GM19239 (cell line): ENCODE data around the gene POLR2I.

ENCODE experiments used
- DNase-seq: peaks from one replicate; pipeline ENCODE4 v3.0.0; 2011; ENCODE audit warnings: low spot score; ENCODE audit not compliant: insufficient read length
- FAIRE-seq: peaks from 2 replicates; lab custom pipeline; 2011; peaks lifted over from hg19 to GRCh38; lab: Jason Lieb, UNC

POLR2I gene

GRCh38 chr19:36114721-36115452, at the start of gene POLR2I:
Gene POLR2I (minus strand): TSS chr19:36114875. CDS start chr19:36114856, 19 bp downstream.
- peak; percentile 93 for DNase-seq
- peak; percentile 98 for FAIRE-seq

- DNase-seq (no peak), FAIRE-seq (no peak)
Observed at GRCh38 chr19:36163813-36164212, 49.1 kb upstream of the POLR2I start.

- no peak for DNase-seq
- no peak for FAIRE-seq
Observed at GRCh38 chr19:36160821-36161596, 46.3 kb upstream of the POLR2I start.

- FAIRE-seq (no peak), DNase-seq (no peak)
Observed at GRCh38 chr19:36153126-36153525, 38.5 kb upstream of the POLR2I start.

- no peak for DNase-seq
- FAIRE-seq, result no peak
Observed at GRCh38 chr19:36152352-36153091, 37.8 kb upstream of the POLR2I start, which contains the start of gene COX7A1. Gene COX7A1 (minus strand): TSS chr19:36152447. CDS start chr19:36152407, 40 bp downstream.

- FAIRE-seq, result no peak
Observed at GRCh38 chr19:36152019-36152351, 37.3 kb upstream of the POLR2I start.

GRCh38 chr19:36151144-36152018, 36.7 kb upstream of the POLR2I start:
- FAIRE-seq, result no peak
- DNase-seq, result no peak

More at GRCh38 chr19:36152019-36152351, 37.3 kb upstream of the POLR2I start:
- DNase-seq, result no peak

GRCh38 chr19:36150586-36150985, 35.9 kb upstream of the POLR2I start:
- FAIRE-seq, result no peak
- no peak for DNase-seq

GRCh38 chr19:36149673-36150406, 35.2 kb upstream of the POLR2I start:
- no peak for DNase-seq
- no peak for FAIRE-seq

GRCh38 chr19:36144624-36145023, 29.9 kb upstream of the POLR2I start:
- DNase-seq (no peak), FAIRE-seq (no peak)

- DNase-seq (no peak), FAIRE-seq (no peak)
Observed at GRCh38 chr19:36142496-36142895, 27.8 kb upstream of the POLR2I start.

GRCh38 chr19:36142046-36142445, 27.4 kb upstream of the POLR2I start:
- FAIRE-seq (no peak), DNase-seq (no peak)

GRCh38 chr19:36141039-36141927, 26.6 kb upstream of the POLR2I start:
- peak; percentile 89 for DNase-seq
- peak; percentile 96 for FAIRE-seq

- DNase-seq (peak; percentile 79), FAIRE-seq (peak; percentile 49)
Observed at GRCh38 chr19:36140304-36141038, 25.8 kb upstream of the POLR2I start.

- DNase-seq, result peak; percentile 92
- FAIRE-seq, result peak; percentile 86
Observed at GRCh38 chr19:36139473-36140303, 25.0 kb upstream of the POLR2I start, which contains the start of gene CAPNS1. Gene CAPNS1 (plus strand): TSS chr19:36140066. CDS start chr19:36141012, 946 bp downstream.

GRCh38 chr19:36139120-36139472, 24.4 kb upstream of the POLR2I start:
- DNase-seq (no peak), FAIRE-seq (no peak)
